Measurements from ENCODE around the gene ARHGAP6.

Gene ARHGAP6

DNA sequence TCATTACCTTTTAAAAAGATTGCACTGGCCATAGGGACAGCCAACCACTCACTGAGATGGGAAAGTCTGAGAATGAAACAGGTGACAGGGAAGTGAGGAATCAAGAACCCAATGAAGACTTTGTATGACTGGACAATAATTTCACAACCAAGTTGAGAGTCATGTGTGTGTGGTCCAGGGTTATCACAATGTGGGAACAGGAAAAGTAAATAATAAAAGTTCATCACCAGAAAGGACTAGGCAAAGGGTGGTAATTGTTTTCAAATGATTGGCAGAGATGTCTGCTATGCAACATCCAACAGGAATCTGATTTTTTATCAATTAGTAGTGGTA, 243.2 kb downstream of the ARHGAP6 start:
- DNase-seq: no peak

DNA sequence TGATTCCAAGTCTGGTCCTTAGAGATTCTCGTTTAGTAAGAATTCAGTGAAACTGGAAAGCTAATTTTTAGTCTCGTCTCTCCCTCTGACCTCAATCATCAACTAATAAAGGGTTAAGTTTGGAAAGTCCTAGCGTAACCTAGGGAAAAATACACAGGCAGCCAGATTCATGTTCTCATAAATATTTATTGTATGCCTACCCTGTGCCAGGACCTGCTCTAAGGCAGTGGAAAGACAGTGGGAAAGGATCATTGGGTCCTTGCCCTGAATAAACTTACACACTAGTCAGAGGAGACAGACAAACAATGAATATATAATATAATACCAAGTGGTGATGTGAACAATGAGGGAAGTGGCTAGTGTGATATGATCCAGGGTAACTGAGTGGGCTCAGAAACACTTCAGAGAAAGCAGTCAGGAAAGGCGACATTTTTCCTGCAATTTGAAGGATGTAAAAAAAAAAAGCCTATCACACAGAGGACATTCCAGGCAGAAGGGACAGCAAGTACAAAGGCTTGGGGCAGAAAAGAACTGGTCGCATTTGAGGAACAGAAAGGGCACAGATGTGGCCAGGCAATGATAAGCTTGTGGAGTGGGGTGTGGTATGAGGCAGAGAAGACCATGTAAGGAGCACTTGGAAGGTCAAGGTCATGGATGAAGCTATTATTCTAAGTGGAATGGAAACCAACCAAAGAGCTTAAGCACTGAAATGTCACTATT, 243.8 kb downstream of the ARHGAP6 start:
- no peak for DNase-seq

DNA sequence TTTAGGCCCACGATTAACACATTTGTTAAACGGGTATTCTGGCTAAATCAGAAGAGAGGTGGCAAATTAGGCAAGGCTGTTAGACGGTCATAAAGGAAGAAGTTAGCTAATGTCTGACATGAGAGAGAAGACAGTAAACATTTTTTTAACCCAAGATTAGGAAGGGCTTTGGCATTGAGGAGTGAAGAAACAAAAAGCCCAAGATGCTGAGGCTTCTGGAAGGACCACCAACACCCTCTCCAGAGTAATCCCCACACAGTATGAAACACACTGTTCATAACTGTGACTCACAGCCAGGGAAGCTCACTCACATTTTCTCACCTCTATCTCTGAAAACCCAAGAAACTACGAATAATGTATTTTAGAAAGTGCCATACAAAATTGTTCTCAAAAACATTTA, 244.9 kb downstream of the ARHGAP6 start:
- no peak for DNase-seq

DNA sequence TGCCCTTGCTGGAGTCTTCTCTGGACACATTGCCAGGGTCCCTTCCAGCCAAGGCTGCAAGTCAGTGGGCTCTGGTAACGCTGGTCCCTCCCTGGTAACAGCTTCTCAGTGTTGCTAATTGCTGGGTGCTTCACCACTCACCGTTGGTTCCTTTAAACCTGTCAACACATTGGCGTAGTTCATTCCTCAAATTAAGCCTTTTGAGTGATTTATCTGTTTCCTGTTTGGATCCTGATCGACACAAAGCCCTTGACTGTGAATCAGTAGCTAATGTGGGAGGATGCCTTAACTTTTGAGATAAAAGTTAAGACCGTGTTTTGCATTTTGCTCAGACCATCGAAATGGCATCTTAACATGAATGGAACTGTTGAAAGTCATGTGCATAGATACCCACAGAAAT, 246.6 kb downstream of the ARHGAP6 start:
- no peak for DNase-seq

DNA sequence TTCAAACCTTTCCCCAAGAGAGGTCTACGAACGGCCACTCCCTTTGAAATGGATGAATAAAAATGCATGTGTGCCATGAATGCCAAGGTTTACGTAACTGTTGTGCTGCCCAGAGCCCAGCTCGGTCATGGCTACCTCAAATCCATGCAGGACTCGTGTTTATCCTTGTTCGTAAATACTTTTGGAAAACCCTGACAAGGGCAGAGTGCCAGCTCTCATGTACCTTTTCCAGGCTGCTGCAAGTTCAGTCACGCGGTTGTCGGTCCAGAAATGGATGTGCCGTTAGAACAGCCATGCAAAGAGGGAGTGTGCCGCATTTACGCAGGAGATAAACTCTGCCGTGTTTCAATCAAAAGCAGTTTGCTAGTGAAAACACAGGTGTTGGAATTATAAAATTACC, 249.1 kb downstream of the ARHGAP6 start:
- no peak for DNase-seq

DNA sequence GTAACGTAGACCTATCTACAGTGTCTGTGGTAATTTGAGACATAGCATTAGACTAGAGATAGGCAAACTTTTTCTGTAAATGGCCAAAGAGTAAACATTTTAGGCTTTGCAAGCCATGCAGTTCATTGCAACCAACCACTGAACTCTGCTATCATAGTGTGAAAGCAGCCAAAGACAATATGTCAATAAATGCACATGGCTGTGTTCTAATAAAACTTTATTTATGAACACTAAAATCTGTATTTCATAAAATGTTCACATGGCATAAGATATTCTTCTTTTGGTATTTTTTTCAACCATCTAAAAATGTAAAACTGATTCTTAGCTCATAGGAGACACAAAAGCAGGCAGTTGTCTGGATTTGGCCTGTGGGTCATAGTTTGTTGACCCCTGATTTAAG, 251.6 kb downstream of the ARHGAP6 start:
- no peak for DNase-seq

DNA sequence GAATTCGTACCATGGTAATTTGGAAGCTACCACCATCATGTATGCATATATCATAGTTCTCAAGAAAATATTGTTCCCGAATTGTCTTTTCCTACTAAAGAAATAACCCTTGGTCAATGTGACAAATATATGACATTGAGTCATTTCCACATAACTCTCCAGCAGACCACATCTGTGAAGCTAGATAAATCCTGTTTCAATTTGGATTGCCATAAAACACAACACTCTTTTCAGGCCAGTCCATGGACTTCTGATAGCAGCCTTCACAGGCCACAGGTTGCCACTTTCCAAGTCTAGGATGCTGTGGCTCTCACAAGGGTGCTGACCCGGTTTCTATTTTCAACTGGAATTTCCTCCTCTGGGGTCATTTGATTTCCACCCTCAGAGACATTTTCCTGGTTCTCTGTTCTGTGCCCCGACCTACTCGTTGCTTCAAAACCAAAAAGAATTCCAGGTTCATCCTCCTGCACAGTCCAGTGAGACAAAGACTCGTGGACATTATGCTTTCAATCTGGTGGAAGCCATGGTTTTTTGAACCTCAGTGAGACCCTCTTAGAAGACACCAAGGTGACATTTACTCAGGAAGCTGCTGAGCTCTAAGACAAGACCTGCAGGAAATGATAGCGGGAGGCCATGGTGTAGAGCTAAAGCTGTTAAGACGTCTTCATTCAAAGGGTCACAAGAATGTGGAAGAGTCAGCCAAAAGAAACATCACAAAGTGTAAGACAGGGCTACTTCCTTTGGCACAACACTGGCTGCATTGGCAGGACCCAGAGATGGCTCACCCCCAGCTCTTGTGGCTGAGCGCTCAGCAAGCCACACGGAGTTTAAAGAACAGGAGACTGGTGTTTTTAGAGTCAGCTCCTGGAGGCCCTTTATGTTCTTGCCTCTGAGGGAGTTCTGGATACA, 252.8 kb downstream of the ARHGAP6 start:
- DNase-seq: no peak

DNA sequence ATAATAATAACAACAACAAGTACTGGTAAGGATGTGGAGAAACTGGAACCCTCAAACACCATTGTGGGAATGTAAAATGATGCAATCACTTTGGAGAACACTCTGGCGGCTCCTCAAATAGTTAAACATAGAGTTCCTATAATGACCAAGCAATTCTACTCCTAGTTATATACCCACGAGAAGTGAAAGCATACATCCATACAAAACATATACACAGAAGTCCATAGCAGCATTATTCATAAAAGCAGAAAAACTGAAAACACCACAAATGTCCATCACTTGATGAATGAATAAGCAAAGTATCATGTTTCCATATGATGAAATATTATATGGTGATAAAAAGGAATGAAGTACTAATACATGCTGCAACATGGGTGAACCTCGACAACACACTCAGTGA, 255.8 kb downstream of the ARHGAP6 start:
- no peak for DNase-seq

DNA sequence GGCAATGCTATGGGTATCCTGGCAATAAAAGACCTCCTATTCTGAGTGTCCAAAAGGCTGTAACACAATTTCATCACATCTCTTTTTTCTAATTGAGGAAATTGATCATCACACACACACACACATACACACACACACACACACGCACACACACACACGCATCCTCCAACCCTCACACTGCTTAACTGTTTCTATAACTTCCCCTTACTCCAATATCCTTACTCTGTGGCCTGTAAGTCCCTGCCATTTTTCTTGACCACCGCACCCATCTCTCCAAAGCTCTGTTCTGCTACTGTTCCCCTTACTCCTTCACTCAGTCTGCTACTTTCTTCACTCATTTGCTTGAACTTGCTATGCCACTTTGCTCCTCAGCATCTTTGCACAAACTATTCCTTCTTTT, 256.9 kb downstream of the ARHGAP6 start:
- no peak for DNase-seq

DNA sequence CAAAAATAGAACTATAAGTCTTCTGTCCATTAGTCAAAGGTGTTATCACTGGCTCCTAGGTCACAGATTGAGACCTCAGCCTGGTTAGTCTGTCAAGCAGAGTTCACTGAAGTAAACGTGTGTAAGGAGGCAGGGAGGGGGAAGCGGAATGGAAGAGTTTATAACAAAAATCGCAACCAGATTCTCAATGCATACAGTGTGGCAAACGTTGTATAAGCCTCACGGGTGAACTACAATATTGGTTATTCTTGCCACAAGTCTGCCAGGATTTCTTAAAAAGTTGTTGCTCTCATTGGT, 257.7 kb downstream of the ARHGAP6 start:
- no peak for DNase-seq

DNA sequence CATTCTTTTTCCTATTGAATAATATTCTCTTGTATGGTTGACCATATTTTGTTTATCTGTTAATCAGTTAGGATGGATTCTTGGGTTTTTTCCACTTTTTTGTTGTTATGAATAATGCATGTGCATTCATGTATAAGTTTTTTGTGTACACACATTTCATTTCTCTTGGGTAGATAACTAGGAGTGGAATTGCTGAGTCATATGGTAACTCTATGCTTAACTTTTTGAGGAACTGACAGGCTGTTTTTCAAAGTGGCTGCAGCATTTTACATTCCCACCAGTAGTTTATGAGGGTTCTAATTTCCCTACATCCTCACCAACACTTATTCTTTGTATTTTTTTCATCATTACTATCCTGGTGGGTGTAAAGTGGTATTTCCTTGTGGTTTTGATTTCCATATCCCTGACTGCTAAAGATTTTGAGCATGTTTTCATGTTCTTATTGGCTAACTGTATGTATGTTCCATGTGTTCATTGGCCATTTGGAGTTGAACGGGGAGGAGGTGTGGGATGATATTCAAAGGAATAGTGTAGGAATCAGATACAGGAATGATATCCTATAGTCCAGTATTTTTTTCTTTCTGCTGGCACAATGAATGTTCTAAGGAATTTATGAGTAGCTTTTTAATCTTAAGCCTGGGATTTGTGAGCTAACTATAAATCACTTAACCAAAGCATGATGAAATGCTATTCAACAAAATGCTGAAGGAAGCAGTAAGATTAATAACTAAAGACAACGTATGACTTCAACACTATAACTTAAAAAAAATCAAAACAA, 258.2 kb downstream of the ARHGAP6 start:
- no peak for DNase-seq

DNA sequence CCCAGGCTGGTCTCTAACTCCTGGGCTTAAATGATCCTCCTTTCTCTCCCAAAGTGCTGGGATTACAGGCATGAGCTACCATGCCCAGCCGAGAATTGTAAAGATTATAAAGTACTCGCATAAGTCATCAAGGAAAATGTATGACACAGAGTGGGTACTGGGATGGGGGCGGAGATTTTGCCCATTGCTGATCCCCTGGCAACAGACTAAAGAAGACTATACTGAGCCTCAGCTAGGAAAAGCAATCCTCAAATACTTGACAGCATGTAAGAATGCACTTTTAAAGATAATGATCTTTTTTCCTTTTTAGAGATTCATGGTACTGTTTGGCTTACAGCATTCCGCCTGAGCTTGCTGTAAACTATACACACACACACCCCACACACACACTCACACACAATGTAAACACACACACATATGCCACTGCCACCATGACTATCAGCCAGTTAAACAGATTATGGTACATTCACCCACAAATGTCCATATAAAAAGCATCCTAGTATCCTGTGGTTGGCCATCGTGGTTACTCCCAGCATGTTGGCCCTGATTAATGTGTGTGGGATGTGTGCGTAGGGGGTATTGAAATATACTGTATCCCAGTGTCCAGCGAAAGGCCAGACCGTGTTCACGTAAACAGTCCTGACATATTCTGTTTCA, 259.5 kb downstream of the ARHGAP6 start:
- DNase-seq: no peak

DNA sequence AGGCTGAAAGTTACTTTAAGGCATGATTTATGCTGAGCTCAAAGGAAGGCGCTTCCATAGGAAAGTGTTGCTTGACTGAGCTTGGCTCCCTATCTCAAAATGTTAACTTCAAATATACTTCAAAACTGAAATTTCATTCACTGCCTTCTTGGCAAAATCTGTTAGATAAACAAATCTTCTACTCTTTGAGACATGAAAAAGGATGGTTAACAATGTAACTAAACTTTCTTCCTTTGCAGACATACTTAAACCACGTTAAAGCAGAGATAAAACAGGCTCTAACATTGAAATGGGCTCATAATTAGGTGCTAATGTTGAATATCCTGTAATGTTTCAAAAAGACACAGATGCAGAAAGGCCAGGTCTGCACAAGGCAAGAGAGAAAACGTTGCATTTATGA, 262.1 kb downstream of the ARHGAP6 start:
- DNase-seq: no peak

DNA sequence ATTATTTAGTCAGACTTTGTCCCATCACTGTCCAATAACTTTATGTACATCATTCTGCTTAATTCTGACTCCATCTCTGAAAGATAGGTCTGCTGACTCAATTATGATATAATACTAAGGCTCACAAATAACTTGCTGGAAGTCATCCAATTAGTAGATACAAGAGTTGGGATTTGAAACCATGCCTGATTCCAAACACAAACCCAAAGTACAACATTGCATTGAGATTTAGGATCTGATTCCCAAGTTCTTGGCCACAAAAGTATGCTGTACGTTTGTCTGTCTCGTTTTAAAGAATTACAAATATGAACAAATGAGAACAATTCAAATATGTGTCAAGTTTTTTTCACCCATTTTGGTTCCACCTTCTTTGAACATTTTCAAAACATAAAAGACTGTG, 263.8 kb downstream of the ARHGAP6 start:
- no peak for DNase-seq

DNA sequence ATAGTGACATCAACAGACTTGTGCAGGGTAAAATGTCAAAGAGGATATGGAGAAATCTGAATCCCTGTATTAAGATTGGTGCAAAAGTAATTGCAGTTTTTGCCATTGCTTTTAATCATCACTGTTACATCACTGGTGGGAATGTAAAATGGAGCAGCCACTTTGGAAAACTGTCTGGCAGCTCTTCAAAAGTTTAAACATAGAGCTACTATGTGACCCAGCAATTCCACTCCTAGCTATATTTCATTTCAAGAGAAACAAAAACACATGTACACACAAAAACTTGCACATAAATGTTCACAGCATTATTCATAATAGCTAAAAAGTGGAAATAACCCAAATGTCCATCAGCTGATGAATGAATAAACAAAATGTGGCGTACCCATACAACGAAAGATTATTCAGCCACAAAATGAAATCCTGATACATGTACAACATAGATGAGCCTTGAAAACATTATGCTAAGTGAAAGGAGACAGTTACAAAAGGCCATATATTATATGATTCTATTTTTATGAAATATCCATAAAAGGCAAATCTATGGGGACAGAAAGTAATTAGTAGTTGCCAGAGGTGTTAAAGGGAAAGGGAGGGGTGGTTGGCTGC, 266.1 kb downstream of the ARHGAP6 start:
- no peak for DNase-seq

DNA sequence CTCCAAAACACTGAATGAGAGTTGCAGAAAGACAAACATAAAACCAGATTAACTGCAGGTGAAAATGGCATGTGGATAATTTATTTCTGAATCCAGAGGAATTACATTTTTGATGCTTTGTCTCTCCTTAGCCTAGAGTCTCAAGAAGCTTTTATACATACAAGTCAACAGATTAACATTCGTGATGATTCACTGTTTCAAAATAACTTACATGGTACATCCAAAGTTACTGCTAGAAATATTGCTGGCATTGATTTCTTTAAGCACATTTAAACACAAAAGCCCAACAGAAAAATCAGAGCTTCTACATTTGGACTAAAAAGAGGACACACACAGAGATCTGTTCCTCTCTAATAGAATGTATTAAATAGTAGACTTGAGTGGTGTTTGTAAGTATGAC, 266.9 kb downstream of the ARHGAP6 start:
- no peak for DNase-seq

DNA sequence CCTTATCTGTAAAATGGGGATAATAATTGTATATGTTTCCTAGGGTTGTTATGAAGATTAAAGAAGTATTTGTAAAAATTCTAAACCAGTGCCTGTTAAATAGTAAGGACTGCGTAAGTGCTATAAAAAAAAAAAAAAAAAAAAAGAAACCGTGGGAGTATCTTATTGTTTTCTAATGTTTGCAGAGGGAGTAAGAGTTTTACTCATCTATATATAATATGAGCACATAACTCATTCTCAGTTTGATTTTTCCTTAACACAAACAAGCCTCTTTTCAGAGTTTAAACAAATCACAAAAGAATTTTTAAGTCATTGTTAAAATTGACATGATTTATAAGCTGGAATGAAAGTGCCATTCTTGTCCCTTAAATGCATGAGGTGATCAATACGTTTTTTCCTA, 267.6 kb downstream of the ARHGAP6 start:
- DNase-seq: no peak

DNA sequence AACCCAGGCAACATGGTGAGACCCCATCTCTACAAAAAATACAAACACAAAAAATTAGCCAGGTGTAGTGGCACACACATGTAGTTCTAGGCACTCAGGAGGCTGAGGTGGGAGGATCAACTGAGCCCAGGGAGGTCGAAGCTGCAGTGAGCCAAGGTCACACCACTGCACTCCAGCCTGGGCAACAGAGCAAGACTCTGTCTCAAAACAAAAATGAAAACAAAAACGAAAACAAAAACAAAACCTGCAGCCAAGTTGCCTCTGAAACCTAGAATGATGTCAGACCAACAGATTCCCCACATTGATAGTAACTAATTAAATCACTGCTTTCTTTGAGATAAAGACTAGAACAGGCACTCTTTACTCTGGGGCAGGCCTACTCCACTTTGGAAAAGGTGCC, 268.0 kb downstream of the ARHGAP6 start:
- DNase-seq: no peak

DNA sequence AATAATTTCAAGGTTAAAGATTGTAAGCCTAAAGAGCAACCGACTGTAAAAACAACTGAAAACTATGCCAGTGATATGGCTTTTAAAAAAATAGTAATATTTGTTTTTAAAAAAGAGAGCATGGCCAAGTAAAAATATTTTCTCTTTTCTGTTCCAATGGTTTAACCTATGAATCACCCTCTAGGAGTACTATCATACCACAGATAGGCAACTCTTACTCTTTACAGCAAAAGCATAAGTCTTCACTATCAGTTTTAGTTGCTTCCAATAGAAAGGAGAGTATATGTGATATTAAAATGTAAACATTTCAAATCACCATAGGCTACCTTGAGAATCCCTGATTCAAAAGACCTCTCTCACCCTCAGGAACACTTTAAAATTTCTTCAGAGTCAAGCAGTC, 269.9 kb downstream of the ARHGAP6 start:
- DNase-seq: no peak

DNA sequence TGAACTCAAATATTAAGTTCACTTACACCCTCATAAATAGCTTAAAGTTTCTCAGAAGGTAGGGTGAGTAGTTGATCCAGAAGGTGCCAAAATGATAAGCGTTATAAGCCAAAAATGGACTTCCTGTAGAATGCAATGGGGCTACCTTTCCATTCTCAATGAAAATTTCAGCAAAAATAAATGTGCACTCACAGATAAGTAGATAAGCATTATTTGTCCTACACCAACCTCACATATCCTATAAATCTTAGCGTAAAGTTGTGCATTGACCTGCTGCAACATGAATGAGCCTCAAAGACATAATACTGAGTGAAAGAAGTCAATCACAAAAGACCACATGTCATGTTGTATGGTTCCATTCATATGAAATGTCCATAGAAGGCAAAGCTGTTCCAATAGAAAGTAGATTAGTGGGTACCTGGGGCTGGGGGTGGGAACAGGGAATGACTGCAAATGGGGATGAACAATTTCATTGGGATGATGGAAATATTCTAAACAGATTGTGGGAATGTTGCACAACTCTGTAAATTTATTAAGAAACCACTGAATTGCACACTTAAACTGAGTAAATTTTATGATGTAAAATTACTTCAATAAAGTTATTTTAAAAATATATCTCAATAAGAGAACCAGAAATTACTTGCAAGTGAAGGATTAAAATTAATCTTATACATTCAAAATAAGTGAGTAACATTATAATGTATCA, 271.6 kb downstream of the ARHGAP6 start:
- DNase-seq: no peak

DNA sequence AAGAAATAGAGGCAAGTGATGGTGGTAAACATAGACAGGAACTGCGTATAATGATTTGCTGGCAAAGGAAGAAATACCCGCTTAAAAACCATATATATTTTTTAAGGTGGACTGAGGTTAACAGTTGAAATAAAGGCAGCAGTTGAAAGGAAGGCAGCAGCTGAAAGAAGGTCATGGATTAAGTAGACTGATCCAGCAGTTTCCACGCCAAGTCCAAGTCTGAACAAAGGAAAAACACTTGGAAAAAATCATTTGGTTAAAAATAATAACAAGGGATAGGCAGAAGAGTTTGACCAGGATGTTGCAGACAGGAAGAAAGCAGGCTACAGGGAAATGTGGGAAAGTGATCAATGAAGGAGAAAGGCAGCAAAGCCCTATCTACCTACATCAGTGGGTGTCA, 278.9 kb downstream of the ARHGAP6 start:
- DNase-seq: no peak

DNA sequence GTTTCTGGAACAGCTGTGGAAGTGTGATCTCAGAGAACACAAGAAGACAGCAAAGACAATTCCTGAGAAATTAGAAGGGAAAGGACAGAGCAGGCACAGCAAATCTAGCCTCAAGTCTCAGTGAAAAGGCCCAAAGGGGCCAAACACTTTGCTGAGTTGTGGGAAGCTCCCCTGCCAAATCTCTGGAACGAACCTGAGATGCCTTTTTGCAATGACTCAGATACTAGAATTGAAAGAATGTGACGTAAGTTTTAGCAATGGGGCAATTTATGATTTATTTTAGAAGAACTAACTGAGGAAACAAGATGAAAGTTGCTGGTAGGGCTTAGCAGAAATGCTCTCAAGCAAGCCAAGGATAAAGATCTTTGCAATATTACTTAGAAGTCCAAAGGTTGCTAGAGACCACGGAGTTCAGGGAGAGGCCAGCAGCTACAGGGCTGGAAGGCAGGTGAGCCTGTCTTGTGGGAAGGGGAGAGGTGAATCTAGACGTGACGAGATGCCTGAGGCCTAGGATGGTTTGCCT, 279.7 kb downstream of the ARHGAP6 start:
- no peak for DNase-seq
